Endothelial cell of umbilical vein (primary cell): Measurements from ENCODE around the gene SLC35A5. TPM values are rescaled to one million over a fixed set of nuclear protein-coding genes. Genes with fewer than 3 reads are reported as not detected.

Experiments
- BruUV-seq: library from RNA; stranded (reverse); fragments of 400-500 nt; replicated peaks from 2 replicates; lab custom pipeline; 2021; lab: Mats Ljungman, UMichigan
- CTCF ChIA-PET: fragments of 300-600, 350-600 bp; sonication (Branson Sonifier 250); formaldehyde crosslinking; loops from one replicate; lab custom pipeline; 2021; ENCODE audit warnings: antibody characterized with exemption, inconsistent platforms; lab: Charles Lee
- POLR2A ChIA-PET: fragments of 300-600, 350-600 bp; sonication (Branson Sonifier 250); formaldehyde crosslinking; loops from one replicate; lab custom pipeline; 2021; ENCODE audit warnings: antibody characterized with exemption, inconsistent platforms; lab: Charles Lee
- DNase-seq: peaks from one replicate; pipeline ENCODE4 v3.0.0-alpha.2; 2011; ENCODE audit warnings: low read depth, low spot score
- FAIRE-seq: peaks from 2 replicates; lab custom pipeline; 2011; peaks lifted over from hg19 to GRCh38; lab: Jason Lieb, UNC
- H2AFZ ChIP-seq: 2 replicates; pipeline ENCODE4 v1.6.0; 2012; ENCODE audit warnings: low read depth, low read length, control low read depth, inconsistent platforms
- H3K27ac ChIP-seq: 2 replicates; pipeline ENCODE4 v1.5.1; 2011; ENCODE audit warnings: low read depth, mild to moderate bottlenecking, control low read depth, low read length, moderate library complexity; ENCODE audit not compliant: insufficient read depth
- H3K27me3 ChIP-seq, 2 experiments: 2 replicates each; pipeline versions ENCODE4 v1.6.0 to v1.6.1; 2011; ENCODE audit warnings: low read length in 2 of 2, mixed read lengths in 1 of 2; ENCODE audit not compliant: control insufficient read depth in 2 of 2, insufficient read depth in 2 of 2
- H3K36me3 ChIP-seq, 2 experiments: 2 replicates in 1 of 2; 3 replicates in 1 of 2; pipeline ENCODE4 v1.5.1; 2011; ENCODE audit warnings: low read length in 2 of 2, mild to moderate bottlenecking in 1 of 2, moderate library complexity in 1 of 2; ENCODE audit not compliant: control insufficient read depth in 2 of 2, insufficient read depth in 2 of 2; ENCODE audit errors: extremely low read depth in 1 of 2
- H3K4me1 ChIP-seq: 3 replicates; pipeline ENCODE4 v1.5.1; 2011; ENCODE audit warnings: mild to moderate bottlenecking, low read length; ENCODE audit not compliant: control insufficient read depth, insufficient read depth; ENCODE audit errors: extremely low read depth
- H3K4me2 ChIP-seq: 2 replicates; pipeline ENCODE4 v1.6.1; 2011; ENCODE audit warnings: low read length, control low read depth, mixed read lengths; ENCODE audit not compliant: insufficient read depth
- H3K4me3 ChIP-seq, 3 experiments: fragments of 200-600 bp in 1 of 3; sonication (generic), shearing (Covaris generic) in 1 of 3; replicated peaks in 1 of 3; 2 replicates each; pipeline ENCODE4 v1.5.1; 2011 to 2016; ENCODE audit warnings: control low read depth in 3 of 3, low read length in 3 of 3, mild to moderate bottlenecking in 2 of 3, inconsistent platforms in 1 of 3, low read depth in 1 of 3, moderate library complexity in 1 of 3; ENCODE audit not compliant: insufficient read depth in 1 of 3
- H3K79me2 ChIP-seq: 2 replicates; pipeline ENCODE4 v1.6.0; 2012; ENCODE audit warnings: low read length, inconsistent platforms; ENCODE audit not compliant: control insufficient read depth, insufficient read depth
- H3K9ac ChIP-seq: replicated peaks from 2 replicates; pipeline ENCODE3; 2011; ENCODE audit warnings: low read length, control low read depth; ENCODE audit not compliant: insufficient read depth; ENCODE audit errors: extremely low read depth
- H3K9me1 ChIP-seq: replicated peaks from 3 replicates; pipeline ENCODE4 v1.6.0; 2011; ENCODE audit warnings: mild to moderate bottlenecking, low read length; ENCODE audit not compliant: control insufficient read depth, insufficient read depth; ENCODE audit errors: extremely low read depth
- H3K9me3 ChIP-seq: replicated peaks from 2 replicates; pipeline ENCODE4 v1.5.1; 2012; ENCODE audit warnings: low read length, inconsistent platforms; ENCODE audit not compliant: control insufficient read depth, insufficient read depth
- H4K20me1 ChIP-seq: replicated peaks from 2 replicates; pipeline ENCODE3; 2011; ENCODE audit warnings: mild to moderate bottlenecking, low read length; ENCODE audit not compliant: control insufficient read depth, insufficient read depth; ENCODE audit errors: extremely low read depth
- EZH2 ChIP-seq: IDR thresholded peaks from 2 replicates; pipeline ENCODE4 v1.6.1; 2012; ENCODE audit warnings: borderline replicate concordance, low read depth, mild to moderate bottlenecking, moderate library complexity, low read length, inconsistent platforms; ENCODE audit not compliant: severe bottlenecking
- FOS ChIP-seq: IDR thresholded peaks from 2 replicates; pipeline ENCODE4 v1.6.1; 2011; ENCODE audit warnings: mild to moderate bottlenecking, low read length, moderate library complexity, borderline replicate concordance; ENCODE audit not compliant: insufficient read depth
- GATA2 ChIP-seq: IDR thresholded peaks from 2 replicates; pipeline ENCODE4 v1.7.0; 2011; ENCODE audit warnings: low read depth, mild to moderate bottlenecking, moderate library complexity, mixed read lengths, low read length; ENCODE audit not compliant: insufficient read length, insufficient read depth
- MAX ChIP-seq: IDR thresholded peaks from 2 replicates; pipeline ENCODE4 v1.6.1; 2011; ENCODE audit not compliant: insufficient read depth, insufficient read length
- MYC ChIP-seq: IDR thresholded peaks from one replicate; pipeline ENCODE4 v1.6.1; 2011; ENCODE audit warnings: mild to moderate bottlenecking, low read depth, low read length
- POLR2A ChIP-seq: IDR thresholded peaks from 2 replicates; pipeline ENCODE4 v1.6.1; 2012; ENCODE audit warnings: low read depth, mild to moderate bottlenecking, control low read depth, low read length
- POLR2AphosphoS5 ChIP-seq: IDR thresholded peaks from 2 replicates; pipeline ENCODE4 v1.6.1; 2012; ENCODE audit warnings: low read depth, mild to moderate bottlenecking, control low read depth, low read length, moderate library complexity; ENCODE audit not compliant: insufficient read depth
- dilution Hi-C: fragments of 300-500 bp; cut with MboI; formaldehyde crosslinking; loops from one replicate; pipeline ENCODE4 v1.15.0; 2019; ENCODE audit warnings: low sequenced_read_pairs; ENCODE audit not compliant: extremely low pct_ligation_motif_present
- intact Hi-C: fragments of 100-400 bp; cut with micrococcal nuclease; formaldehyde crosslinking; loops from one replicate; pipeline ENCODE4 v1.10.0; 2022
- polyA plus RNA-seq, 4 experiments: library from polyadenylated mRNA; depleted of rRNA in 3 of 4; stranded (reverse) in 3 of 4; unstranded in 1 of 4; fragments of >200 nt; gene quantifications; 2 replicates each; pipeline versions ENCODE4 v1.2.1 to v1.2.3, GENCODE V29; 2011 to 2012; ENCODE audit warnings: missing spikeins in 1 of 4
- total RNA-seq: library from RNA; stranded (reverse); gene quantifications from 2 replicates; pipeline ENCODE4 v1.2.3, GENCODE V29; 2021

The SLC35A5 gene
- total and polyA plus RNA-seq, 2 donors (not counting 3 experiments of a cell fraction or from before 2014, with no cell fraction given): 25.1 to 40.1 TPM

DNA sequence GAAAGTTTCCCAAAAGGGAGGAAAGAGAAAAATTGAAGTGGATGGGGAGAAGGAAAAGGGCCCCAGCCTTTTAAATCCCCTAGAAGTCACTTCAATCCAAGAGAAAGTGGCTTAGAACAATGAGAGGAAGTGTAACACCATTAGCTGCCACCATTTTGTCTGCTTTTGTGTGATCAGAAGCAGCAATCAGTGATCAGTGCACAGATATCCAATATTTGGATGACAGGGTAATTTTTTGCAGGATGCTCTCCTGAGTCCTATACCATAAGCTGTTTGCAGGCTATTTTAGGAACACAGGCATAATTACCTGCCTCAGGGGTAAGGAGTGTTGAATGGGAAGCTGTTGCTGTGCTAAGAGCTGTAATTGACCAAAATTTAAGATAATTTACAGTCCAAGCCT lies 31.4 kb downstream of the SLC35A5 start:
- CTCF ChIA-PET: no interaction called here
- POLR2A ChIA-PET: no interaction called here
- dilution Hi-C loops: no loop called here

GRCh38 chr3:112594856-112595255 lies 33.0 kb downstream of the SLC35A5 start:
- dilution Hi-C loops: no loop called here
- H3K9ac ChIP-seq: no peak overlapping the region
- ChIA-PET POLR2A (interaction anchor here (0.7 kb wide), 1 partner anchor 557 kb away, joined by 3 read pairs; no protein-coding TSS in a partner anchor), CTCF (interaction anchor here (3.2 kb wide), 1 partner anchor 12 kb away, joined by 17 read pairs; no protein-coding TSS in a partner anchor)
- FAIRE-seq (no peak), DNase-seq (no peak)
- H2AFZ ChIP-seq: no peak overlapping the region
- intact Hi-C loops: no loop called here
- no peaks in the 10 kb centered on the region for H3K79me2 ChIP-seq
- TF ChIP-seq MAX (no peak), POLR2A (no peak), MYC (no peak), GATA2 (no peak), FOS (no peak), POLR2AphosphoS5 (no peak), EZH2 (no peak)
- H3K27ac ChIP-seq: no peak overlapping the region
- no peaks in the 10 kb centered on the region for H3K27me3 ChIP-seq
- H3K9me3 ChIP-seq: no peaks in the 10 kb centered on the region
- H4K20me1 ChIP-seq: no peaks in the 10 kb centered on the region
- H3K36me3 ChIP-seq: no peaks in the 10 kb centered on the region
- no TSS peak for BruUV-seq
- no peak overlapping the region for H3K4me3 ChIP-seq
- no peaks in the 10 kb centered on the region for H3K9me1 ChIP-seq
- H3K4me2 ChIP-seq: no peak overlapping the region
- H3K4me1 ChIP-seq: peaks cover 14% of the 10 kb centered on the region

More for the DNA sequence above, 31.4 kb downstream of the SLC35A5 start:
- Histone ChIP-seq H3K9ac (no peak overlapping the region), H2AFZ (no peak overlapping the region), H3K9me1 (no peaks in the 10 kb centered on the region), H3K4me2 (no peak overlapping the region), H3K27ac (no peak overlapping the region), H3K9me3 (no peaks in the 10 kb centered on the region), H3K36me3 (no peaks in the 10 kb centered on the region), H3K4me3 (no peak overlapping the region), H4K20me1 (no peaks in the 10 kb centered on the region), H3K79me2 (no peaks in the 10 kb centered on the region), H3K27me3 (no peaks in the 10 kb centered on the region), H3K4me1 (peaks cover 14% of the 10 kb centered on the region)
- DNase-seq: no peak
- intact Hi-C loops: no loop called here
- no peak for FAIRE-seq
- TF ChIP-seq FOS (no peak), EZH2 (no peak), MYC (no peak), GATA2 (no peak), POLR2AphosphoS5 (no peak)
- BruUV-seq: no TSS peak
